ENCODE data around the gene TMEM30B. TPM values are rescaled to one million over a fixed set of nuclear protein-coding genes. Genes with fewer than 3 reads are reported as not detected.

TMEM30B gene
- total RNA-seq (1 to 10 TPM; 3.5 to 4.1 TPM), total RNA-seq (3.1 to 8.9 reads per million in 2 donors)

DNA sequence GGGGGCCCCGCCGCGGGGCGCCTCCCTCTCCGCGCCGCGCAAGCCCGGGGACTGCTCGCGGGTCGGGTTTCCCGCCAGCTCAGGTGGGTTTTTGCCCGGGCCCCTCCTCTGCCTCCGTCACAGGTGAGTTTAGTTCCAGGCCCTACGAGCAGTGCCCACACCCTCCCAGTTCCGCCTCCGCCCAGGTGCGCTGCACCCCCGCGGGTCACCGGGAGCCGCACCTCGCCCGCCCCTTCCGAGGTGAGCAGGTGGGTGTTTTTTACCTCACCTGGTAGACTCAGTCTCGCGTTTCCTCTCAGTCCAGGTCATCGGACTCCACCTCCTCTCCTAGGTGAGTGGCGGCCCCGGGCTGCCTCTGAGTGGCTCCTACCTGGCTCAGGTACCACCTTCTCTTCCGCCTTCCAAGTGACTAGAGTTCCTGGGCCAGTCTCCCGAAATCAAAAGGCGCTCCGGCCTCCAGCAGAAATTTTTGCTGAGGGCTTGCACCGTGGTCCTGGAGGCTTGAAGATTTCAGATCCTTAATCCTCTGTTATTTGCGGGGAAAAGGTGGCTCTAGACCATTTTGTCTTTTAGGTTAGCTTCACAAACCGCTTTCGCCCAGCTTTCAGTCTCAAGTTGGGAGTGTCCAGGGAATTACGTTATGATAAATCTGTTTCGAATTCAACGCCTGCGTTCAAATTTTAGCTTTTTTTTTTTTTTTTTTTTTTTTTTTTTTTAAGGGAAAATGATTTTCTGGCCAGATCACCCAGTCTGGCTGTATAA lies at the start of gene TMEM30B:
TSS of gene TMEM30B (minus strand) at position 153 of the 762 bp plus-strand sequence. CDS start 191 bp downstream, outside the sequence.
- Mint-ChIP-seq H3K4me3 (peak within 1 kb of the TSS; percentile 94), H3K36me3 (ENCODE audit: low read depth) (no peaks in the 10 kb centered on the region), H3K27ac (peak within 1 kb of the TSS; percentile 94), H3K4me1 (peaks cover 24% of the 10 kb centered on the region), H3K27me3 (no peaks in the 10 kb centered on the region)
- peak in 2 of 3 donors; percentile 11 to 22 for DNase-seq
- no peaks in the 10 kb centered on the region for H3K9me3 ChIP-seq (ENCODE audit: control insufficient read depth, low read length, poor library complexity, severe bottlenecking)
- ATAC-seq = peak; percentile 38

DNA sequence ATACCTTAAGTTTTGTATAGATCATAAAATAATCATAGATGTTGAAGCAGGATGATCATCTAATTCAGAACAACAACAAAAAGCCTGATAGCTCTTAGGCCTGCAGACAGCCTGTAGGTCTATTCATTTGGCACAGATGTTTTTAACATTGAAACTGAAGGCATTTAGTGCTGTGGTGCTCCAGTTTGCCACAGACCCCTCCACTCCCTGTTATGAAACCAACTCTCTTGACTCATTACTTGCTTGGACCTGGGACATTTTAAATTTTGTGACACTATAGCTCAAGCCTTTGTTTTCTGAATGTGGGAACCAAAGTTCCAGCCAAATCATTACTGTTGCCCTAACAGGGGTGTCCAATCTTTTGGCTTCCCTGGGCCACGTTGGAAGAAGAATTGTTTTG lies 49.4 kb upstream of the TMEM30B start:
- no peaks in the 10 kb centered on the region for H3K9me3 ChIP-seq (ENCODE audit: control insufficient read depth, low read length, poor library complexity, severe bottlenecking)
- Mint-ChIP-seq H3K27me3 (no peaks in the 10 kb centered on the region), H3K36me3 (ENCODE audit: low read depth) (peaks cover 12% of the 10 kb centered on the region), H3K4me1 (peaks cover 68% of the 10 kb centered on the region), H3K27ac (peak overlapping the region; percentile 100), H3K4me3 (peak overlapping the region; percentile 95)
- DNase-seq = no peak
- peak; percentile 18 for ATAC-seq

DNA sequence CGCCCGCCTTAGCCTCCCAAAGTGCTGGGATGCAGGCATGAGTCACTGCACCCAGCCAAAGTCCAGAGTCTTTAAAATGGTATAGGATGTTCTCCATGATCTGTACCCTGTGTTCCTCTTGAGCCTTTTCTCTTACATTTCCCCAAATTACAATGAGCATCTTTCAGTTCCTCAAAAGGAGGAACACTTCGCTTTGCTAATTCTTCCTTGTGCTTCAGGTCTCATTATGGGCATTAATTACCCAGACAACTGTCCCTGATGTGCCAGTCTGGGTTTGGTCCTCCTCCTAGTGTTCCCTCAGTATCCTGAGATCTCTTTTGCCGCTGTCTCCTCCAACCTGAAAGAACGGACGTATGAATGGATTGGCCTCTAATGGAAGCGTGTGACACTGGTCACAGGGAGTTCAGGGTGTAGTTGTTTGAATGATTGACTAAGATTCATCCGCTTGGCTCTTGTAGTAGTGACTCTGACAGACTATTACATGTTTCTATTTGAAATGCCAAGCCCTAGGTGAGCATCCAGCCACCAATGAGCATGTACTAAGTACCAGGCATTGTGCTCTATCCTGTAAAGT lies 48.4 kb upstream of the TMEM30B start:
- Mint-ChIP-seq H3K4me3 (peak overlapping the region; percentile 95), H3K4me1 (peaks cover 68% of the 10 kb centered on the region), H3K27me3 (no peaks in the 10 kb centered on the region), H3K36me3 (ENCODE audit: low read depth) (peaks cover 12% of the 10 kb centered on the region), H3K27ac (peak overlapping the region; percentile 100)
- H3K9me3 ChIP-seq (ENCODE audit: control insufficient read depth, low read length, poor library complexity, severe bottlenecking) = no peaks in the 10 kb centered on the region
- no peak for ATAC-seq
- DNase-seq = no peak

DNA sequence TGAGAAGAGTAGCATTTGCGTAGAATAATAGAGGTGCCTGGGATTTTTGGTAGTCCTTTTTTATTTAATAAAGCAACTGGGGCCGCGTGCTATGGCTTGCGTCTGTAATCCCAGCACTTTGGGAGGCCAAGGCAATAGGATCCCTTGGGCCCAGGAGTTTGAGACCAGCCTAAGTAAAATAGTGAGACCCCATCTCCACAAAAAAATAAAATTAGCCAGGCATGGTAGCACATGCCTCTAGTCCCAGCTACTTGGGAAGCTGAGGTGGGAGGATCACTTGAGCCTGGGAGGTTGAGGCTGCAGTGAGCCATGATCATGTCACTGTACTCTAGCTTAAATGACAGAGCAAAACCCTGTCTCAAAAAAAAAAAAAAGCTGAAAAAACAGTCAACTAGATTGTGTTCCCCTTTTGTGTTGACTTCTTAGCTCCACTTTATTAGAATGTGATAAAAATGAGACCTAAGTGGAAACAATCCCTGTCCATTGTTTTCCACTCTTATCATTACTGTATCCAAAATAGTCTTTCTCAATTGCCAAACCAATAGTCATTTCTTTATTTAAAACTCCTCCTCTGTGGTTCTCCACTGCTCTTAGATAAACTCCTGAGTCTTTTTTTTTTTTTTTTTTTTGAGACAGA lies 47.6 kb upstream of the TMEM30B start:
- Mint-ChIP-seq H3K27me3 (no peaks in the 10 kb centered on the region), H3K4me3 (peak overlapping the region; percentile 95), H3K36me3 (ENCODE audit: low read depth) (peaks cover 8% of the 10 kb centered on the region), H3K27ac (peak overlapping the region; percentile 100), H3K4me1 (peaks cover 64% of the 10 kb centered on the region)
- ATAC-seq (peak; percentile 25), DNase-seq (no peak)
- H3K9me3 ChIP-seq (ENCODE audit: control insufficient read depth, low read length, poor library complexity, severe bottlenecking) = no peaks in the 10 kb centered on the region

- Mint-ChIP-seq H3K27ac (peak overlapping the region; percentile 100), H3K4me3 (peak overlapping the region; percentile 95), H3K27me3 (no peaks in the 10 kb centered on the region), H3K36me3 (ENCODE audit: low read depth) (peaks cover 15% of the 10 kb centered on the region), H3K4me1 (peaks cover 58% of the 10 kb centered on the region)
- H3K9me3 ChIP-seq (ENCODE audit: control insufficient read depth, low read length, poor library complexity, severe bottlenecking) = no peaks in the 10 kb centered on the region
- no peak for DNase-seq
- ATAC-seq = no peak
Observed at GRCh38 chr14:61326847-61327246, 45.7 kb upstream of the TMEM30B start.

DNA sequence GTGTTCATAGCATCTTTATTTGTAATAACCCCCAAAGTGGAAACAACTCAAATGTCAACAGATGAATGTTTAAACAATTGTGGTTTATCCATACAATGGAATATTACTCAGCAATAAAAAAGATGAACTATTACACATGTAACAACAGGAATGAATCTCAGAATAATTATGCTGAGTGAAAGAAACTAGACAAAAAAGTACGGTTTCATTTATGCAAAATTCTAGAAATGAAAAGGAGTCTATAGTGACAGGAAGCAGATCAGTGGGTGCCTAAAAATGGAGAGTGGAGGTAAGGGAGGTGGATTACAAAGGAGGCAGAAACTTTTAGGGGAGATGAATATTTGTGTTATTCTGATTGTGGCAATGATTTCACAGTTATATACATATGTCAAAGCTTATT lies 45.0 kb upstream of the TMEM30B start:
- peaks cover 54% of the 10 kb centered on the region for H3K4me1 Mint-ChIP-seq
- no peak for DNase-seq

GRCh38 chr14:61325166-61325565 lies 44.0 kb upstream of the TMEM30B start:
- ATAC-seq = no peak
- H3K27ac Mint-ChIP-seq = peak overlapping the region; percentile 100
- H3K27me3 Mint-ChIP-seq = no peaks in the 10 kb centered on the region
- H3K36me3 Mint-ChIP-seq (ENCODE audit: low read depth) = peaks cover 16% of the 10 kb centered on the region
- peaks cover 52% of the 10 kb centered on the region for H3K4me1 Mint-ChIP-seq
- no peaks in the 10 kb centered on the region for H3K9me3 ChIP-seq (ENCODE audit: control insufficient read depth, low read length, poor library complexity, severe bottlenecking)
- DNase-seq = no peak
- H3K4me3 Mint-ChIP-seq = peak overlapping the region; percentile 95

More for the DNA sequence above, 45.0 kb upstream of the TMEM30B start:
- no peak for ATAC-seq
- Mint-ChIP-seq H3K27ac (peak overlapping the region; percentile 100), H3K4me3 (peak overlapping the region; percentile 95), H3K27me3 (no peaks in the 10 kb centered on the region), H3K36me3 (ENCODE audit: low read depth) (peaks cover 16% of the 10 kb centered on the region)
- H3K9me3 ChIP-seq (ENCODE audit: control insufficient read depth, low read length, poor library complexity, severe bottlenecking) = no peaks in the 10 kb centered on the region

DNA sequence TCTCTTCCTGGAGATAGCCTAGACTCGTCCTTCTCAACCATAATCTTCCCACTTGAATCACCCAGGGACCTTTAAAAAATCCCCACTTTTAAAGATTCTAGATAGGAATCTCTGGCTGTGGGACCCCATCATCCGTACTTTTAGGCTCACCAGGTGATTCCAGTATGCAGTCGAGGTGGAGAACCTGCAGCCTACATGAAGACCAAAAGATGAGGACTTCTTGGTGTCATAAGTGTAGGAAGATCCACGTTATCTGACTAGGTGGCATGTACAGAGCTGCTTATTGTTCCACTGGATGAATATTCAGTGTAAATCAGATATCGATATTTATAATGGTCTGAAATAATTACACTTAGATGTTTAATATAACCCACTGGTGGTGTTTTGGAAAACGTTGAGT lies 42.8 kb upstream of the TMEM30B start:
- peak overlapping the region; percentile 99 for H3K4me3 Mint-ChIP-seq
- DNase-seq (no peak), ATAC-seq (no peak)
- no peaks in the 10 kb centered on the region for H3K9me3 ChIP-seq (ENCODE audit: control insufficient read depth, low read length, poor library complexity, severe bottlenecking)
- H3K4me1 Mint-ChIP-seq = peaks cover 43% of the 10 kb centered on the region
- H3K27me3 Mint-ChIP-seq = no peaks in the 10 kb centered on the region
- peaks cover 11% of the 10 kb centered on the region for H3K36me3 Mint-ChIP-seq (ENCODE audit: low read depth)
- peak overlapping the region; percentile 100 for H3K27ac Mint-ChIP-seq

- Mint-ChIP-seq H3K36me3 (ENCODE audit: low read depth) (peaks cover 11% of the 10 kb centered on the region), H3K27me3 (no peaks in the 10 kb centered on the region), H3K4me3 (peak overlapping the region; percentile 99), H3K4me1 (peaks cover 36% of the 10 kb centered on the region), H3K27ac (peak overlapping the region; percentile 100)
- no peaks in the 10 kb centered on the region for H3K9me3 ChIP-seq (ENCODE audit: control insufficient read depth, low read length, poor library complexity, severe bottlenecking)
- DNase-seq (no peak), ATAC-seq (peak; percentile 46)
Observed at GRCh38 chr14:61322799-61323290, 41.7 kb upstream of the TMEM30B start.

DNA sequence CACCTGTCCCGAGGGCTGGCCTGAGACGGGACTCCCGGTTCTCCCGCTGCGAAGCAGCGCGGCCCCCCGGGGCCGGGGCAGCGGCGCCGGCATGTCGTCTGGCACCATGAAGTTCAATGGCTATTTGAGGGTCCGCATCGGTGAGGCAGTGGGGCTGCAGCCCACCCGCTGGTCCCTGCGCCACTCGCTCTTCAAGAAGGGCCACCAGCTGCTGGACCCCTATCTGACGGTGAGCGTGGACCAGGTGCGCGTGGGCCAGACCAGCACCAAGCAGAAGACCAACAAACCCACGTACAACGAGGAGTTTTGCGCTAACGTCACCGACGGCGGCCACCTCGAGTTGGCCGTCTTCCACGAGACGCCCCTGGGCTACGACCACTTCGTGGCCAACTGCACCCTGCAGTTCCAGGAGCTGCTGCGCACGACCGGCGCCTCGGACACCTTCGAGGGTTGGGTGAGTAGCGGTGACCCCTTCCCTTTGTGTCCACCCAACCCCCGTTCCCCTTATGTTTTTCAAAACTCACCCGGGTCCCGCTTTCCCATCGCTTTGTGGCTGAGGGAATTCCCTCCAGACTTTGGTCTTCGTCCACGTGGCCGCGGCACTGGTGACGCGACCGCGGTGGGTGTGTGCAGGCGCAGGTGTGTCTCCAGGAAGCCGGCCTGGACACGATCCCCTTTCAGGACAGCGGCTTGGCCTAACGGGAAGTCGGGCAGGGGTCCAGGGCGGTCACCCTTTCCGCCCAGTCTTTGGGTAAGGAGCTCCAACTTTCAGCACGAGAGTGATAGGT lies 41.1 kb upstream of the TMEM30B start:
- DNase-seq (peak; percentile 24 to 34 (median 31)), ATAC-seq (peak; percentile 15)
- peaks cover 32% of the 10 kb centered on the region for H3K4me1 Mint-ChIP-seq
- no peaks in the 10 kb centered on the region for H3K27me3 Mint-ChIP-seq
- no peaks in the 10 kb centered on the region for H3K9me3 ChIP-seq (ENCODE audit: control insufficient read depth, low read length, poor library complexity, severe bottlenecking)
- peak overlapping the region; percentile 100 for H3K27ac Mint-ChIP-seq
- peaks cover 11% of the 10 kb centered on the region for H3K36me3 Mint-ChIP-seq (ENCODE audit: low read depth)
- H3K4me3 Mint-ChIP-seq = peak overlapping the region; percentile 99

- Mint-ChIP-seq H3K36me3 (ENCODE audit: low read depth) (peaks cover 8% of the 10 kb centered on the region), H3K4me3 (peak within 1 kb of the TSS; percentile 99), H3K27ac (peak within 1 kb of the TSS; percentile 100), H3K4me1 (peaks cover 26% of the 10 kb centered on the region), H3K27me3 (no peaks in the 10 kb centered on the region)
- DNase-seq = peak; percentile 71 to 75 (median 74)
- peak; percentile 82 for ATAC-seq
- H3K9me3 ChIP-seq (ENCODE audit: control insufficient read depth, low read length, poor library complexity, severe bottlenecking) = no peaks in the 10 kb centered on the region
Observed at GRCh38 chr14:61321385-61322010, 40.4 kb upstream of the TMEM30B start, which contains the start of gene PRKCH. PRKCH (plus strand) TSS chr14:61321579; CDS start chr14:61322102, 523 bp downstream.

- Mint-ChIP-seq H3K27me3 (no peaks in the 10 kb centered on the region), H3K4me3 (peak overlapping the region; percentile 99), H3K4me1 (peaks cover 22% of the 10 kb centered on the region), H3K36me3 (ENCODE audit: low read depth) (peaks cover 8% of the 10 kb centered on the region), H3K27ac (peak overlapping the region; percentile 100)
- H3K9me3 ChIP-seq (ENCODE audit: control insufficient read depth, low read length, poor library complexity, severe bottlenecking) = no peaks in the 10 kb centered on the region
- no peak for DNase-seq
- no peak for ATAC-seq
Observed at GRCh38 chr14:61320806-61321384, 39.8 kb upstream of the TMEM30B start.

Measured in T-helper 17 cell (primary cell).